Chondrocyte (in vitro differentiated cells): Measurements from ENCODE around the gene COL6A1. TPM values are rescaled to one million over a fixed set of nuclear protein-coding genes. Genes with fewer than 3 reads are reported as not detected.

ENCODE experiments used
- DNase-seq: peaks from one replicate; pipeline ENCODE4 v3.0.0; 2021; ENCODE audit warnings: mixed read lengths, low spot score
- H3K27ac Mint-ChIP-seq: one replicate; pipeline ENCODE4 v1.8.0; 2021; ENCODE audit warnings: mild to moderate bottlenecking, moderate library complexity, mixed read lengths; ENCODE audit not compliant: unreplicated experiment
- H3K27me3 Mint-ChIP-seq: 2 replicates; pipeline ENCODE4 v1.8.0; 2021; ENCODE audit warnings: low read depth, mixed read lengths
- H3K36me3 Mint-ChIP-seq: 2 replicates; pipeline ENCODE4 v1.8.0; 2021; ENCODE audit warnings: low read depth, mixed read lengths
- H3K4me1 Mint-ChIP-seq: 2 replicates; pipeline ENCODE4 v1.8.0; 2021; ENCODE audit warnings: low read depth, mild to moderate bottlenecking, mixed read lengths
- H3K4me3 Mint-ChIP-seq: one replicate; pipeline ENCODE4 v1.8.0; 2021; ENCODE audit warnings: mild to moderate bottlenecking, moderate library complexity, mixed read lengths; ENCODE audit not compliant: unreplicated experiment
- H3K9me3 Mint-ChIP-seq: 2 replicates; pipeline ENCODE4 v1.8.0; 2021; ENCODE audit warnings: low read depth, mixed read lengths
- total RNA-seq: library from RNA; stranded (reverse); gene quantifications from 3 replicates; pipeline ENCODE4 v1.2.1, GENCODE V29; 2021
- TF ChIP-seq, protein P1 (sequence below): fragments of 200-600 bp; sonication (generic); IDR thresholded peaks from 2 replicates; pipeline ENCODE4 v1.5.0; 2021; ENCODE audit warnings: antibody characterized with exemption, mild to moderate bottlenecking, moderate library complexity

Gene COL6A1
- total RNA-seq, 1 donor from 2014 or later = 1,052 TPM

DNA sequence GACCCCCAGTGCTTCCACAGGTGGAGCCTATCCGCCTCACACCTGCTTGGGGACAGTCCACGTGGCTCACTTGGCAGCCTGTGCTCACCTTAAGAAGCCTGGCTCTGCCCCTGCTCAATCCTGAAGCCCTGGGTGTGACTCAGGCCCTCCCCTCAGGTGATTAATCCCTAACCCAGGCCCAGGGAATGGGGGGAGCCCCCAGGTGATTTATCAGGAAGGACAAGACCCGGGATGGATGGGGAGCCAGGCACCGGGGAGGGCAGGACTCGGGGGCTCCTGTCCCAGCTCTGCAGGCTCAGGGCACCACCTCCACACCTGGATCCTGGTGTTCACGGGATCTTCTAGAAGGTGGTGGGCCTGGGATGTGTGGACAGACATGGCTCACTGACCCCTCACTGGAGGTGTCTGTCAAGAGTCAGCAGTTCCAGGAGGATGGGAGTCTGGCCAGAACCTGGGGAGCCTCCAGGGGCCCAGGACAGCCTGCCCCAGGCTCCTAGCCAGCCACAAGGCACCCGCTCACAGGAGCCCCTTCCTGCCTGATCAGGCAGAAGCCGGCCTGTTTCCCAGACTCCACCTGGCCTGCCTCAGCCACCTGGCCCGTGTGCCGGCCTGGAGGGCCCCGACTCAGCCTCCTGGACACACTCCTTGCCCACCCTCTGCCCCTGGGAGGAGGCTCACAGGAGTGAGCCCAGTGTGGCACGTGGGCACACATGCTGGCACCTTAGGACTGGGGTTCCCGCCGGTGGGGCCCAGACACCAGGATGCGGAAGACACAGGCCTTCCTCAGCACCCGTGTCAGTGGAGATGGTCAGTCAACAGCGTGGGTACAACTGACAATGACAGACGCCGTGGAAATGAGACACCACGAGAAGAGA is 38.6 kb upstream of the COL6A1 start:
- Mint-ChIP-seq H3K27ac (no peak overlapping the region), H3K4me1 (no peaks in the 10 kb centered on the region), H3K9me3 (no peaks in the 10 kb centered on the region), H3K27me3 (no peaks in the 10 kb centered on the region), H3K36me3 (no peaks in the 10 kb centered on the region), H3K4me3 (no peak overlapping the region)
- no peak for DNase-seq
- TF ChIP-seq, protein P1, sequence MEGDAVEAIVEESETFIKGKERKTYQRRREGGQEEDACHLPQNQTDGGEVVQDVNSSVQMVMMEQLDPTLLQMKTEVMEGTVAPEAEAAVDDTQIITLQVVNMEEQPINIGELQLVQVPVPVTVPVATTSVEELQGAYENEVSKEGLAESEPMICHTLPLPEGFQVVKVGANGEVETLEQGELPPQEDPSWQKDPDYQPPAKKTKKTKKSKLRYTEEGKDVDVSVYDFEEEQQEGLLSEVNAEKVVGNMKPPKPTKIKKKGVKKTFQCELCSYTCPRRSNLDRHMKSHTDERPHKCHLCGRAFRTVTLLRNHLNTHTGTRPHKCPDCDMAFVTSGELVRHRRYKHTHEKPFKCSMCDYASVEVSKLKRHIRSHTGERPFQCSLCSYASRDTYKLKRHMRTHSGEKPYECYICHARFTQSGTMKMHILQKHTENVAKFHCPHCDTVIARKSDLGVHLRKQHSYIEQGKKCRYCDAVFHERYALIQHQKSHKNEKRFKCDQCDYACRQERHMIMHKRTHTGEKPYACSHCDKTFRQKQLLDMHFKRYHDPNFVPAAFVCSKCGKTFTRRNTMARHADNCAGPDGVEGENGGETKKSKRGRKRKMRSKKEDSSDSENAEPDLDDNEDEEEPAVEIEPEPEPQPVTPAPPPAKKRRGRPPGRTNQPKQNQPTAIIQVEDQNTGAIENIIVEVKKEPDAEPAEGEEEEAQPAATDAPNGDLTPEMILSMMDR = no peak

DNA sequence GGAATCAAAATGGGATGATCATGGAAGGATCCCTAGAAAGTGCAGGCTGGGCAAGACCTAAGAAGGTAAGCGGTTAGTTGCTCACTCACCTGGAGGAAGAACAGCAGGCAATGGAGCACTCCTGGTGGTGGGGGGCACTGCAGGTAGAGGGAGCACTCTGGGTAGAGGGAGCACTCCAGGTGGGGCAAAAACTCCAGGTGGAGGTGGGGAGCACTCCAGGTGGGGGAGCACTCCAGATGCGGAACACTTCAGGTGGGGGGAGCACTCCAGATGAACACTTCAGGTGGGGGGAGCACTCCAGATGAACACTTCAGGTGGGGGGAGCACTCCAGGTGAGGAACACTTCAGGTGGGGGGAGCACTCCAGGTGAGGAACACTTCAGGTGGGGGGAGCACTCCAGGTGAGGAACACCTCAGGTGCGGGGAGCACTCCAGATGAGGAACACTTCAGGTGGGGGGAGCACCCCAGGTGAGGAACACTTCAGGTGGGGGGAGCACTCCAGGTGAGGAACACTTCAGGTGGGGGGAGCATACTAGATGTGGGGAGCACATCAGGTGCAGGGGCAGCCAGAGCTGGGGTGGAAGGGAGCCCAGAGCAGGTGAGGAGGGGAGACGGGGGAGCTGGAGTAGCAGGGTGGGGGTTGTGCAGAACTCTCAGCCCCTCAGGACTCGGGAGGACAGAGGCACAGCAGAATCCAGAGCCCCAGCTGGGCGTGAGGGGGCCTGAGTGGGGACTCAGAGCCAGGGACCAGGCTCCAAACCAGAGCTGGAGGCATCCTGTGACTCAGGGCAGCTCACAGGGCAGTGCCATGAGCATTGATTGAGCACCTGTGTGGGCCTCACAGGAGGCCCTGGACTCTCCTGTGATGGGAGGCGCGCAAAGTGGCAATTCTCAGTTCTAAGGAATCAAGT is 37.7 kb upstream of the COL6A1 start:
- H3K9me3 Mint-ChIP-seq = no peaks in the 10 kb centered on the region
- TF ChIP-seq, protein P1 = no peak

GRCh38 chr21:45944601-45945000 is 37.0 kb upstream of the COL6A1 start:
- no peaks in the 10 kb centered on the region for H3K27me3 Mint-ChIP-seq
- H3K27ac Mint-ChIP-seq = no peak overlapping the region
- no peak for DNase-seq
- no peaks in the 10 kb centered on the region for H3K36me3 Mint-ChIP-seq
- H3K4me1 Mint-ChIP-seq = peaks cover 4% of the 10 kb centered on the region
- H3K9me3 Mint-ChIP-seq = no peaks in the 10 kb centered on the region
- TF ChIP-seq, protein P1 = no peak
- H3K4me3 Mint-ChIP-seq = no peak overlapping the region

More for the DNA sequence above, 37.7 kb upstream of the COL6A1 start:
- Mint-ChIP-seq H3K4me1 (no peaks in the 10 kb centered on the region), H3K4me3 (no peak overlapping the region), H3K36me3 (no peaks in the 10 kb centered on the region), H3K27ac (no peak overlapping the region), H3K27me3 (no peaks in the 10 kb centered on the region)
- no peak for DNase-seq

DNA sequence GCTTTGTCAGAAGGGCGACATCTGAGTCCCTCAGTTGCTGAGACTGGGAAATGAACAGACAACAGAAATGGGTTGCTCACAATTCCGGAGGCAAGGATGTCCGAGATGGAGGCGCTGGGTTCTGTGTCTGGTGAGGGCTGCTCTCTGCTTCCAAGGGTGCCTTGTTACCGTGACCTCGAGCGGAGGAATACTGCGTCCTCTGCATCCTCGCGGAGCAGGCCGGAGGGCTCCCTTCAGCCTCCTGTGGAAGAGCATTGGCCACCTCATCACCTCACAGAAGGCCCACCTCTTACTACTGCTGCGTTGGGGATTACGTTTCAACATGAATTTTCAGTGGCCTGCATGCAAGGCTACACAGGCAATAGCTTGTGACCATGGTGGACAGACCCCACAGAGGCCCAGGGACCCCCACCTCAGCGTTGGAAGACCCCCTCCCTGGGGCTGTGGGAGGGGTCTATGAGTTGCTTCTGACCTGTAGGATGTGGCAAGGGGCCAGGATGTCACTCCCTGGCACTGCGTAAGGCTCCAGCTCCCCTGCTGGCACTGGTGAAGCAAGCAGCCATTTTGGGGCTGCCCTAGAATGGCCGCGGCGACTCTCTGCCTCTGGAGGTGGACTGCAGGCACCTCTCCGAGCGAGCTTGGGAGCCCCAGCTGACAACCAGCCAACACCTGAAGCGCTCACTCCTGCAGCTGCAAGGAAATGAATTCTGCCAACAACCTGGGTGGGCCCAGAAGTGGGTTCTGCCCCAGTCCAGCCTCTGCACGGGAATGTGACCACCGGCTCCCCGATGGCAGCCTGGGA is 36.3 kb upstream of the COL6A1 start:
- TF ChIP-seq, protein P1 = no peak
- H3K4me3 Mint-ChIP-seq = no peak overlapping the region

More for the DNA sequence above, 36.3 kb upstream of the COL6A1 start:
- Mint-ChIP-seq H3K27me3 (no peaks in the 10 kb centered on the region), H3K4me1 (peaks cover 10% of the 10 kb centered on the region), H3K27ac (no peak overlapping the region), H3K36me3 (no peaks in the 10 kb centered on the region), H3K9me3 (no peaks in the 10 kb centered on the region)
- no peak for DNase-seq
